ENCODE data around the gene ASB1. TPM values are rescaled to one million over a fixed set of nuclear protein-coding genes. Genes with fewer than 3 reads are reported as not detected.

The ASB1 gene
- total and polyA plus RNA-seq, 2 of the 13 experiments (the other 11 are each of a cell fraction or from before 2014, with no cell fraction given): 48.6 to 49.2 TPM

DNA sequence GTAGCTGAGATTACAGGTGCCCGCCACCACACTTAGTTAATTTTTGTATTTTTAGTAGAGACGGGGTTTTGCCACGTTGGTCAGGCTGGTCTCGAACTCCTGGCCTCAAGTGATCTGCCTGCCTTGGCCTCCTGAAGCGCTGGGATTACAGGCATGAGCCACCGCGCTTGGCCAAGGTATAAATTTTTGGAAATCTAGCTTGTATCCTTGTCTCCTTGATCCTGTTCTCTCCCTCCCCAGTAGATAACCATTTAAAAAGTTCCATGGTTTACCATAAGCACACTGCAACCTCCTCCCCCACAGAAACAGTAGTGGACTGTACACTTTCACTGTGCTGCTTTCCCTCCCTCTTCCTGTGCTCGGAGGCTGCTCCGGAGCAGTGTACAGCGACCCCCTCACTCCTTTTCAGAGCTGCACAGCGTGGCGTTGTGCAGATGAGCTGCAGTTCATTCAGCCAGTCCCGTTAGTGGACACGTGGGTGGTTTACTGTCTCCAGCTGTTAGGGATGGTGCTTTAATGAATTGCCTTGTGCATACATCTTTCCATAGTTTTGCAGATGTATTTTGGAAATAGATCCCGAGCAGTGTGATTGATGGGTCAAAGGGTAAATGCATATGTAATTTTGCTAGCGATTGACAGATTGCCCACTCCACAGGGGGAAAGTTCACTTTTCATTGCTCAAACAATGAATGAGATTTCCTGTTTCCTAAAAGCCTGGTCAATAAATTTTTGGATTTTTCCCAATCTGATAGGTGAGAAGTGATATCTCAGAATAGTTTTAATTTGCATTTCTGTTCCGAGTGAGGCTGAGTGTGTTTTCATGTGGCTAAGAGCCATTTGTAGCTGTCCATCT lies 14.8 kb downstream of the ASB1 start (continued):
- TF ChIP-seq JDP2 (CRISPR knock-in tag; IDR thresholded peaks at IDR 0.05; ENCODE audit: borderline replicate concordance): no peak
- TF ChIP-seq ZSCAN9 (CRISPR knock-in tag; IDR thresholded peaks at IDR 0.05; ENCODE audit: borderline replicate concordance): peak; percentile 63; the same call in 1 of the 2 replicates
- TF ChIP-seq ZNF614 (CRISPR knock-in tag; IDR thresholded peaks at IDR 0.05; ENCODE audit: borderline replicate concordance): peak; percentile 85
- no peak for TF ChIP-seq KDM4B (CRISPR knock-in tag; IDR thresholded peaks at IDR 0.05)
- peak; percentile 86; the same call in 1 of the 2 replicates for TF ChIP-seq ZNF891 (CRISPR knock-in tag; IDR thresholded peaks at IDR 0.05)
- TF ChIP-seq, protein P1, sequence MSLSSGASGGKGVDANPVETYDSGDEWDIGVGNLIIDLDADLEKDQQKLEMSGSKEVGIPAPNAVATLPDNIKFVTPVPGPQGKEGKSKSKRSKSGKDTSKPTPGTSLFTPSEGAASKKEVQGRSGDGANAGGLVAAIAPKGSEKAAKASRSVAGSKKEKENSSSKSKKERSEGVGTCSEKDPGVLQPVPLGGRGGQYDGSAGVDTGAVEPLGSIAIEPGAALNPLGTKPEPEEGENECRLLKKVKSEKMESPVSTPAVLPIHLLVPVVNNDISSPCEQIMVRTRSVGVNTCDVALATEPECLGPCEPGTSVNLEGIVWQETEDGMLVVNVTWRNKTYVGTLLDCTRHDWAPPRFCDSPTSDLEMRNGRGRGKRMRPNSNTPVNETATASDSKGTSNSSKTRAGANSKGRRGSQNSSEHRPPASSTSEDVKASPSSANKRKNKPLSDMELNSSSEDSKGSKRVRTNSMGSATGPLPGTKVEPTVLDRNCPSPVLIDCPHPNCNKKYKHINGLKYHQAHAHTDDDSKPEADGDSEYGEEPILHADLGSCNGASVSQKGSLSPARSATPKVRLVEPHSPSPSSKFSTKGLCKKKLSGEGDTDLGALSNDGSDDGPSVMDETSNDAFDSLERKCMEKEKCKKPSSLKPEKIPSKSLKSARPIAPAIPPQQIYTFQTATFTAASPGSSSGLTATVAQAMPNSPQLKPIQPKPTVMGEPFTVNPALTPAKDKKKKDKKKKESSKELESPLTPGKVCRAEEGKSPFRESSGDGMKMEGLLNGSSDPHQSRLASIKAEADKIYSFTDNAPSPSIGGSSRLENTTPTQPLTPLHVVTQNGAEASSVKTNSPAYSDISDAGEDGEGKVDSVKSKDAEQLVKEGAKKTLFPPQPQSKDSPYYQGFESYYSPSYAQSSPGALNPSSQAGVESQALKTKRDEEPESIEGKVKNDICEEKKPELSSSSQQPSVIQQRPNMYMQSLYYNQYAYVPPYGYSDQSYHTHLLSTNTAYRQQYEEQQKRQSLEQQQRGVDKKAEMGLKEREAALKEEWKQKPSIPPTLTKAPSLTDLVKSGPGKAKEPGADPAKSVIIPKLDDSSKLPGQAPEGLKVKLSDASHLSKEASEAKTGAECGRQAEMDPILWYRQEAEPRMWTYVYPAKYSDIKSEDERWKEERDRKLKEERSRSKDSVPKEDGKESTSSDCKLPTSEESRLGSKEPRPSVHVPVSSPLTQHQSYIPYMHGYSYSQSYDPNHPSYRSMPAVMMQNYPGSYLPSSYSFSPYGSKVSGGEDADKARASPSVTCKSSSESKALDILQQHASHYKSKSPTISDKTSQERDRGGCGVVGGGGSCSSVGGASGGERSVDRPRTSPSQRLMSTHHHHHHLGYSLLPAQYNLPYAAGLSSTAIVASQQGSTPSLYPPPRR (CRISPR knock-in tag; IDR thresholded peaks at IDR 0.05; ENCODE audit: borderline replicate concordance): peak; percentile 85
- TF ChIP-seq, protein P2, sequence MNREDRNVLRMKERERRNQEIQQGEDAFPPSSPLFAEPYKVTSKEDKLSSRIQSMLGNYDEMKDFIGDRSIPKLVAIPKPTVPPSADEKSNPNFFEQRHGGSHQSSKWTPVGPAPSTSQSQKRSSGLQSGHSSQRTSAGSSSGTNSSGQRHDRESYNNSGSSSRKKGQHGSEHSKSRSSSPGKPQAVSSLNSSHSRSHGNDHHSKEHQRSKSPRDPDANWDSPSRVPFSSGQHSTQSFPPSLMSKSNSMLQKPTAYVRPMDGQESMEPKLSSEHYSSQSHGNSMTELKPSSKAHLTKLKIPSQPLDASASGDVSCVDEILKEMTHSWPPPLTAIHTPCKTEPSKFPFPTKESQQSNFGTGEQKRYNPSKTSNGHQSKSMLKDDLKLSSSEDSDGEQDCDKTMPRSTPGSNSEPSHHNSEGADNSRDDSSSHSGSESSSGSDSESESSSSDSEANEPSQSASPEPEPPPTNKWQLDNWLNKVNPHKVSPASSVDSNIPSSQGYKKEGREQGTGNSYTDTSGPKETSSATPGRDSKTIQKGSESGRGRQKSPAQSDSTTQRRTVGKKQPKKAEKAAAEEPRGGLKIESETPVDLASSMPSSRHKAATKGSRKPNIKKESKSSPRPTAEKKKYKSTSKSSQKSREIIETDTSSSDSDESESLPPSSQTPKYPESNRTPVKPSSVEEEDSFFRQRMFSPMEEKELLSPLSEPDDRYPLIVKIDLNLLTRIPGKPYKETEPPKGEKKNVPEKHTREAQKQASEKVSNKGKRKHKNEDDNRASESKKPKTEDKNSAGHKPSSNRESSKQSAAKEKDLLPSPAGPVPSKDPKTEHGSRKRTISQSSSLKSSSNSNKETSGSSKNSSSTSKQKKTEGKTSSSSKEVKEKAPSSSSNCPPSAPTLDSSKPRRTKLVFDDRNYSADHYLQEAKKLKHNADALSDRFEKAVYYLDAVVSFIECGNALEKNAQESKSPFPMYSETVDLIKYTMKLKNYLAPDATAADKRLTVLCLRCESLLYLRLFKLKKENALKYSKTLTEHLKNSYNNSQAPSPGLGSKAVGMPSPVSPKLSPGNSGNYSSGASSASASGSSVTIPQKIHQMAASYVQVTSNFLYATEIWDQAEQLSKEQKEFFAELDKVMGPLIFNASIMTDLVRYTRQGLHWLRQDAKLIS (CRISPR knock-in tag; IDR thresholded peaks at IDR 0.05): no peak
- TF ChIP-seq, protein P3, sequence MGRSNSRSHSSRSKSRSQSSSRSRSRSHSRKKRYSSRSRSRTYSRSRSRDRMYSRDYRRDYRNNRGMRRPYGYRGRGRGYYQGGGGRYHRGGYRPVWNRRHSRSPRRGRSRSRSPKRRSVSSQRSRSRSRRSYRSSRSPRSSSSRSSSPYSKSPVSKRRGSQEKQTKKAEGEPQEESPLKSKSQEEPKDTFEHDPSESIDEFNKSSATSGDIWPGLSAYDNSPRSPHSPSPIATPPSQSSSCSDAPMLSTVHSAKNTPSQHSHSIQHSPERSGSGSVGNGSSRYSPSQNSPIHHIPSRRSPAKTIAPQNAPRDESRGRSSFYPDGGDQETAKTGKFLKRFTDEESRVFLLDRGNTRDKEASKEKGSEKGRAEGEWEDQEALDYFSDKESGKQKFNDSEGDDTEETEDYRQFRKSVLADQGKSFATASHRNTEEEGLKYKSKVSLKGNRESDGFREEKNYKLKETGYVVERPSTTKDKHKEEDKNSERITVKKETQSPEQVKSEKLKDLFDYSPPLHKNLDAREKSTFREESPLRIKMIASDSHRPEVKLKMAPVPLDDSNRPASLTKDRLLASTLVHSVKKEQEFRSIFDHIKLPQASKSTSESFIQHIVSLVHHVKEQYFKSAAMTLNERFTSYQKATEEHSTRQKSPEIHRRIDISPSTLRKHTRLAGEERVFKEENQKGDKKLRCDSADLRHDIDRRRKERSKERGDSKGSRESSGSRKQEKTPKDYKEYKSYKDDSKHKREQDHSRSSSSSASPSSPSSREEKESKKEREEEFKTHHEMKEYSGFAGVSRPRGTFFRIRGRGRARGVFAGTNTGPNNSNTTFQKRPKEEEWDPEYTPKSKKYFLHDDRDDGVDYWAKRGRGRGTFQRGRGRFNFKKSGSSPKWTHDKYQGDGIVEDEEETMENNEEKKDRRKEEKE (IDR thresholded peaks at IDR 0.05): no peak
- no peak for TF ChIP-seq PRMT3 (CRISPR knock-in tag; IDR thresholded peaks at IDR 0.05; ENCODE audit: borderline replicate concordance, low read depth)
- TF ChIP-seq, protein P4, sequence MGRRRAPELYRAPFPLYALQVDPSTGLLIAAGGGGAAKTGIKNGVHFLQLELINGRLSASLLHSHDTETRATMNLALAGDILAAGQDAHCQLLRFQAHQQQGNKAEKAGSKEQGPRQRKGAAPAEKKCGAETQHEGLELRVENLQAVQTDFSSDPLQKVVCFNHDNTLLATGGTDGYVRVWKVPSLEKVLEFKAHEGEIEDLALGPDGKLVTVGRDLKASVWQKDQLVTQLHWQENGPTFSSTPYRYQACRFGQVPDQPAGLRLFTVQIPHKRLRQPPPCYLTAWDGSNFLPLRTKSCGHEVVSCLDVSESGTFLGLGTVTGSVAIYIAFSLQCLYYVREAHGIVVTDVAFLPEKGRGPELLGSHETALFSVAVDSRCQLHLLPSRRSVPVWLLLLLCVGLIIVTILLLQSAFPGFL (CRISPR knock-in tag; IDR thresholded peaks at IDR 0.05): no peak
- no peak for TF ChIP-seq TOE1 (CRISPR knock-in tag; IDR thresholded peaks at IDR 0.05)
- 0 out of 2 replicates have a peak, but pooled peaks have one; percentile 13 for TF ChIP-seq HIVEP1 (CRISPR knock-in tag; IDR thresholded peaks at IDR 0.05)
- TF ChIP-seq HMG20A (CRISPR knock-in tag; IDR thresholded peaks at IDR 0.05; ENCODE audit: borderline replicate concordance): no peak; the same call in 1 of the 2 replicates
- no peak for TF ChIP-seq TCF12 (IDR thresholded peaks at IDR 0.05)
- no peak for TF ChIP-seq TCF12 (CRISPR knock-in tag; IDR thresholded peaks at IDR 0.05)
- TF ChIP-seq ZBTB3 (CRISPR knock-in tag; IDR thresholded peaks at IDR 0.05; ENCODE audit: borderline replicate concordance, low read depth): no peak; the same call in 1 of the 2 replicates

Measured in HepG2 (cell line).